B cell (primary cell): ENCODE measurements around the gene NSF.
"Not testable (repeated sequence)": the region's sequence is repeated elsewhere in the genome, so short reads cannot be mapped to it uniquely, and the experiment has no call there.

ENCODE experiments used
- CTCF ChIP-seq: fragments of 200-600 bp; IDR thresholded peaks from one replicate; pipeline ENCODE4 v1.8.0; 2022; ENCODE audit warnings: antibody characterized with exemption, mild to moderate bottlenecking
- EZH2 ChIP-seq: IDR thresholded peaks from 2 replicates; pipeline ENCODE4 v1.6.1; 2012; ENCODE audit warnings: borderline replicate concordance, low read depth, mild to moderate bottlenecking, moderate library complexity, low read length; ENCODE audit not compliant: insufficient read depth, poor library complexity, severe bottlenecking

GRCh38 chr17:46579083-46580075, 11.1 kb upstream of the NSF start, which contains the start of gene ARL17A:
- TF ChIP-seq CTCF, EZH2: not testable (repeated sequence)
